GM23338 (cell line): Measurements from ENCODE around the gene RADIL. TPM values are rescaled to one million over a fixed set of nuclear protein-coding genes. Genes with fewer than 3 reads are reported as not detected.

Source experiments
- ATAC-seq: fragments of 200-7000 bp; cut with Tn5 transposase; 3 replicates; pipeline ENCODE4 v1.9.1; 2020
- DNase-seq: peaks from one replicate; pipeline ENCODE4 v3.0.0-alpha.2; 2015; ENCODE audit warnings: low spot score
- H2AFZ ChIP-seq: fragments of 200-600 bp; sonication (generic); 2 replicates; pipeline ENCODE4 v1.8.0; 2016; ENCODE audit warnings: antibody characterized with exemption, mild to moderate bottlenecking, moderate library complexity
- H3F3A ChIP-seq: fragments of 200-600 bp; sonication (generic); replicated peaks from 2 replicates; pipeline ENCODE4 v1.8.0; 2017; ENCODE audit warnings: antibody characterized with exemption, mixed run types, low read depth
- H3K27ac ChIP-seq: fragments of 200-600 bp; sonication (generic); 2 replicates; pipeline ENCODE4 v1.6.1; 2016; ENCODE audit warnings: low read depth
- H3K27me3 ChIP-seq: fragments of 200-600 bp; sonication (generic); 2 replicates; pipeline ENCODE4 v1.8.0; 2016; ENCODE audit warnings: mild to moderate bottlenecking, mixed run types, moderate library complexity; ENCODE audit not compliant: insufficient read depth
- H3K36me3 ChIP-seq: fragments of 200-600 bp; sonication (generic); 2 replicates; pipeline ENCODE4 v1.8.0; 2016; ENCODE audit warnings: mild to moderate bottlenecking; ENCODE audit not compliant: insufficient read depth
- H3K4me1 ChIP-seq: fragments of 200-600 bp; sonication (generic); 2 replicates; pipeline ENCODE4 v1.8.0; 2016; ENCODE audit warnings: mild to moderate bottlenecking, moderate library complexity; ENCODE audit not compliant: insufficient read depth
- H3K4me2 ChIP-seq: fragments of 200-600 bp; sonication (generic); 2 replicates; pipeline ENCODE4 v1.7.1; 2017; ENCODE audit warnings: mixed run types
- H3K4me3 ChIP-seq: fragments of 200-600 bp; sonication (generic); 2 replicates; pipeline ENCODE4 v1.6.1; 2016; ENCODE audit warnings: mixed run types
- H3K79me2 ChIP-seq: fragments of 200-600 bp; sonication (generic); replicated peaks from 2 replicates; pipeline ENCODE4 v1.8.0; 2017; ENCODE audit warnings: mild to moderate bottlenecking; ENCODE audit not compliant: insufficient read depth
- H3K9me2 ChIP-seq: fragments of 200-600 bp; sonication (generic); 2 replicates; pipeline ENCODE4 v1.8.0; 2017; ENCODE audit not compliant: insufficient read depth
- H4K20me1 ChIP-seq: fragments of 200-600 bp; sonication (generic); replicated peaks from 2 replicates; pipeline ENCODE4 v1.8.0; 2017; ENCODE audit warnings: mild to moderate bottlenecking; ENCODE audit not compliant: insufficient read depth
- H3K27ac Mint-ChIP-seq: 2 replicates; pipeline ENCODE4 v1.8.0; 2020; ENCODE audit warnings: inconsistent platforms, mild to moderate bottlenecking, moderate library complexity, mixed read lengths
- H3K27me3 Mint-ChIP-seq: 3 replicates; pipeline ENCODE4 v1.8.0; 2022; ENCODE audit warnings: low read depth, mild to moderate bottlenecking, moderate library complexity, mixed read lengths, inconsistent platforms; ENCODE audit not compliant: insufficient read depth, poor library complexity
- H3K36me3 Mint-ChIP-seq: 3 replicates; pipeline ENCODE4 v1.8.0; 2021; ENCODE audit warnings: low read depth, mild to moderate bottlenecking, inconsistent platforms, moderate library complexity, mixed read lengths
- H3K4me1 Mint-ChIP-seq: 3 replicates; pipeline ENCODE4 v1.8.0; 2020; ENCODE audit warnings: mild to moderate bottlenecking, inconsistent platforms, mixed read lengths
- H3K4me3 Mint-ChIP-seq: 3 replicates; pipeline ENCODE4 v1.8.0; 2021; ENCODE audit warnings: moderate library complexity, mild to moderate bottlenecking, inconsistent platforms, mixed read lengths
- H3K9me3 Mint-ChIP-seq: 3 replicates; pipeline ENCODE4 v1.8.0; 2020; ENCODE audit warnings: moderate library complexity, mild to moderate bottlenecking, inconsistent platforms, mixed read lengths
- EZH2 ChIP-seq: fragments of 200-600 bp; sonication (generic); IDR thresholded peaks from one replicate; pipeline ENCODE4 v1.8.0; 2017; ENCODE audit warnings: antibody characterized with exemption, mild to moderate bottlenecking, low read depth; ENCODE audit not compliant: unreplicated experiment
- NANOG ChIP-seq: IDR thresholded peaks from 2 replicates; pipeline ENCODE4 v1.6.1; 2016; ENCODE audit warnings: antibody characterized with exemption, borderline replicate concordance
- ZNF114 ChIP-seq: fragments of 250-450 bp; sonication (Bioruptor Pico); IDR thresholded peaks from 2 replicates; pipeline ENCODE4 v1.5.0; 2020; ENCODE audit warnings: mild to moderate bottlenecking, moderate library complexity
- ZNF331 ChIP-seq: fragments of 250-450 bp; sonication (Bioruptor Pico); IDR thresholded peaks from 2 replicates; pipeline ENCODE4 v1.5.0; 2020; ENCODE audit warnings: low read depth, mild to moderate bottlenecking, moderate library complexity
- polyA plus RNA-seq: library from polyadenylated mRNA; unstranded; fragments of >200 nt; fragmentation: Nextera tagmentation; extraction: Ambion mirVana; gene quantifications from 2 replicates; pipeline ENCODE4 v1.2.1, GENCODE V29; 2016
- total RNA-seq: library from RNA; depleted of rRNA; stranded (reverse); fragments of >200 nt; shearing (Covaris generic); gene quantifications from 2 replicates; pipeline ENCODE4 v1.2.3, GENCODE V29; 2014
- TF ChIP-seq, protein P1 (sequence below): IDR thresholded peaks from 2 replicates; pipeline ENCODE4 v1.6.1; 2016; ENCODE audit warnings: antibody characterized with exemption
- TF ChIP-seq, protein P2 (sequence below): fragments of 250-450 bp; sonication (Bioruptor Pico); IDR thresholded peaks from 2 replicates; pipeline ENCODE4 v1.5.0; 2020; ENCODE audit warnings: mild to moderate bottlenecking, moderate library complexity

RADIL gene
- total and polyA plus RNA-seq, 2 experiments from 2014 or later: 4.3 to 9.8 TPM

DNA sequence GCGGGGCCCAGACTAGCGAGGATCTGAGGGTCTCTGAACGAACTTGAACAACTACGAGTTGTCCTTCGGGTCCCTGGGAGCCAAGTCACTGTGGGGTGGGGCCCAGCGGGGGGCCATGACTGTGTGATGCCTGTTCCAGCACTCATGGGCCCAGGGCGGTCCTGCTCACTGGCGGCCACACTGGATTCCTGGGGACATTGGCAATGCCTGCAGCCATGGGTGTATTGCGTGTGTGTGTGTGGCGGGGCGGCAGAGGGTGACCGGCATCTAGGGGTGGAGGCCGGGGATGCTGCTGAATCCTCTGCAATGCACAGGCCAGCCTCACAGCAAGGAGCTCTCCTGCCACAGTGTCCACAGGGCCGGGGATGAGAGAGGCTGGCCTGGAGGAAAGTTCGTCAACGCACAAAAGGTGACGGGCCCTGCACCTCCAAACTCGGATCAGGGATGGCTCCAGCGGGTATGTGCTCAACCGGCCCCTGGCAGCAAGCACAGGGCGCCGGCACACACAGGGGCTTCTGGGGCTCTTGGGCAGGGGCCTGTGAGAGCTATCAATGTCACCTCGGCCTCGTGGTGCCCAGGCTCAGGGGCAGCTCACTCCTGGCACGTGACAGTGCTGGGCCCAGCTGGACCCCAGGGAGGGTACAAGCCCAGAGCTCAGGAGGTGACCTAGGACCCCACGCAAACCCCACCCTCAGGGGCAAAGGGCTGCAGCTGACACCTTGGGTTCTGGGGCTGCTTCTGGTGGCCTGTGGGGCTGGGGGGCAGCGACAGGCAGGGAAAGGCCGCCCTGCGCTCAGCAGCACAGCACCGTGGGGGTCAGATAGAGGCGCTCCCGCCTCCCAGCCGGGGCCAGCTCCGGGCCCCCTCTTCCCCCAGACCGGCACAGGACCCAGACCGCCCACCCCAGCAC is 49.6 kb downstream of the RADIL start:
- H3K27me3 Mint-ChIP-seq: peaks cover 16% of the 10 kb centered on the region
- no peak overlapping the region for H3K27ac Mint-ChIP-seq
- DNase-seq (no peak), ATAC-seq (no peak)
- H3K9me3 Mint-ChIP-seq: peaks cover 2% of the 10 kb centered on the region; the same call in 1 of the 3 replicates
- no peak for TF ChIP-seq ZNF114 (CRISPR knock-in tag)
- TF ChIP-seq EZH2: no peak
- TF ChIP-seq, protein P1, sequence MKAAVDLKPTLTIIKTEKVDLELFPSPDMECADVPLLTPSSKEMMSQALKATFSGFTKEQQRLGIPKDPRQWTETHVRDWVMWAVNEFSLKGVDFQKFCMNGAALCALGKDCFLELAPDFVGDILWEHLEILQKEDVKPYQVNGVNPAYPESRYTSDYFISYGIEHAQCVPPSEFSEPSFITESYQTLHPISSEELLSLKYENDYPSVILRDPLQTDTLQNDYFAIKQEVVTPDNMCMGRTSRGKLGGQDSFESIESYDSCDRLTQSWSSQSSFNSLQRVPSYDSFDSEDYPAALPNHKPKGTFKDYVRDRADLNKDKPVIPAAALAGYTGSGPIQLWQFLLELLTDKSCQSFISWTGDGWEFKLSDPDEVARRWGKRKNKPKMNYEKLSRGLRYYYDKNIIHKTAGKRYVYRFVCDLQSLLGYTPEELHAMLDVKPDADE: no peak
- TF ChIP-seq ZNF331 (CRISPR knock-in tag): no peak
- TF ChIP-seq, protein P2, sequence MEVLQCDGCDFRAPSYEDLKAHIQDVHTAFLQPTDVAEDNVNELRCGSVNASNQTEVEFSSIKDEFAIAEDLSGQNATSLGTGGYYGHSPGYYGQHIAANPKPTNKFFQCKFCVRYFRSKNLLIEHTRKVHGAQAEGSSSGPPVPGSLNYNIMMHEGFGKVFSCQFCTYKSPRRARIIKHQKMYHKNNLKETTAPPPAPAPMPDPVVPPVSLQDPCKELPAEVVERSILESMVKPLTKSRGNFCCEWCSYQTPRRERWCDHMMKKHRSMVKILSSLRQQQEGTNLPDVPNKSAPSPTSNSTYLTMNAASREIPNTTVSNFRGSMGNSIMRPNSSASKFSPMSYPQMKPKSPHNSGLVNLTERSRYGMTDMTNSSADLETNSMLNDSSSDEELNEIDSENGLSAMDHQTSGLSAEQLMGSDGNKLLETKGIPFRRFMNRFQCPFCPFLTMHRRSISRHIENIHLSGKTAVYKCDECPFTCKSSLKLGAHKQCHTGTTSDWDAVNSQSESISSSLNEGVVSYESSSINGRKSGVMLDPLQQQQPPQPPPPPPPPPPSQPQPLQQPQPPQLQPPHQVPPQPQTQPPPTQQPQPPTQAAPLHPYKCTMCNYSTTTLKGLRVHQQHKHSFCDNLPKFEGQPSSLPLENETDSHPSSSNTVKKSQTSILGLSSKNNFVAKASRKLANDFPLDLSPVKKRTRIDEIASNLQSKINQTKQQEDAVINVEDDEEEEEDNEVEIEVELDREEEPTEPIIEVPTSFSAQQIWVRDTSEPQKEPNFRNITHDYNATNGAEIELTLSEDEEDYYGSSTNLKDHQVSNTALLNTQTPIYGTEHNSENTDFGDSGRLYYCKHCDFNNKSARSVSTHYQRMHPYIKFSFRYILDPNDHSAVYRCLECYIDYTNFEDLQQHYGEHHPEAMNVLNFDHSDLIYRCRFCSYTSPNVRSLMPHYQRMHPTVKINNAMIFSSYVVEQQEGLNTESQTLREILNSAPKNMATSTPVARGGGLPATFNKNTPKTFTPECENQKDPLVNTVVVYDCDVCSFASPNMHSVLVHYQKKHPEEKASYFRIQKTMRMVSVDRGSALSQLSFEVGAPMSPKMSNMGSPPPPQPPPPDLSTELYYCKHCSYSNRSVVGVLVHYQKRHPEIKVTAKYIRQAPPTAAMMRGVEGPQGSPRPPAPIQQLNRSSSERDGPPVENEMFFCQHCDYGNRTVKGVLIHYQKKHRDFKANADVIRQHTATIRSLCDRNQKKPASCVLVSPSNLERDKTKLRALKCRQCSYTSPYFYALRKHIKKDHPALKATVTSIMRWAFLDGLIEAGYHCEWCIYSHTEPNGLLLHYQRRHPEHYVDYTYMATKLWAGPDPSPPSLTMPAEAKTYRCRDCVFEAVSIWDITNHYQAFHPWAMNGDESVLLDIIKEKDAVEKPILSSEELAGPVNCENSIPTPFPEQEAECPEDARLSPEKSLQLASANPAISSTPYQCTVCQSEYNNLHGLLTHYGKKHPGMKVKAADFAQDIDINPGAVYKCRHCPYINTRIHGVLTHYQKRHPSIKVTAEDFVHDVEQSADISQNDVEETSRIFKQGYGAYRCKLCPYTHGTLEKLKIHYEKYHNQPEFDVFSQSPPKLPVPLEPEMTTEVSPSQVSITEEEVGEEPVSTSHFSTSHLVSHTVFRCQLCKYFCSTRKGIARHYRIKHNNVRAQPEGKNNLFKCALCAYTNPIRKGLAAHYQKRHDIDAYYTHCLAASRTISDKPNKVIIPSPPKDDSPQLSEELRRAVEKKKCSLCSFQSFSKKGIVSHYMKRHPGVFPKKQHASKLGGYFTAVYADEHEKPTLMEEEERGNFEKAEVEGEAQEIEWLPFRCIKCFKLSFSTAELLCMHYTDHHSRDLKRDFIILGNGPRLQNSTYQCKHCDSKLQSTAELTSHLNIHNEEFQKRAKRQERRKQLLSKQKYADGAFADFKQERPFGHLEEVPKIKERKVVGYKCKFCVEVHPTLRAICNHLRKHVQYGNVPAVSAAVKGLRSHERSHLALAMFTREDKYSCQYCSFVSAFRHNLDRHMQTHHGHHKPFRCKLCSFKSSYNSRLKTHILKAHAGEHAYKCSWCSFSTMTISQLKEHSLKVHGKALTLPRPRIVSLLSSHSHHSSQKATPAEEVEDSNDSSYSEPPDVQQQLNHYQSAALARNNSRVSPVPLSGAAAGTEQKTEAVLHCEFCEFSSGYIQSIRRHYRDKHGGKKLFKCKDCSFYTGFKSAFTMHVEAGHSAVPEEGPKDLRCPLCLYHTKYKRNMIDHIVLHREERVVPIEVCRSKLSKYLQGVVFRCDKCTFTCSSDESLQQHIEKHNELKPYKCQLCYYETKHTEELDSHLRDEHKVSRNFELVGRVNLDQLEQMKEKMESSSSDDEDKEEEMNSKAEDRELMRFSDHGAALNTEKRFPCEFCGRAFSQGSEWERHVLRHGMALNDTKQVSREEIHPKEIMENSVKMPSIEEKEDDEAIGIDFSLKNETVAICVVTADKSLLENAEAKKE (CRISPR knock-in tag): no peak
- TF ChIP-seq NANOG: no peak
- H3K27ac ChIP-seq: no peak overlapping the region
- H3K4me1 Mint-ChIP-seq: peaks cover 6% of the 10 kb centered on the region
- H3K4me3 ChIP-seq: no peak overlapping the region
- H3K4me3 Mint-ChIP-seq: no peak overlapping the region
- H3K27me3 ChIP-seq: no peaks in the 10 kb centered on the region
- H3K79me2 ChIP-seq: no peaks in the 10 kb centered on the region
- H3K36me3 Mint-ChIP-seq: no peaks in the 10 kb centered on the region
- H2AFZ ChIP-seq: no peak overlapping the region
- H4K20me1 ChIP-seq: no peaks in the 10 kb centered on the region
- no peaks in the 10 kb centered on the region for H3K36me3 ChIP-seq
- no peaks in the 10 kb centered on the region for H3F3A ChIP-seq
- no peaks in the 10 kb centered on the region for H3K4me1 ChIP-seq
- H3K9me2 ChIP-seq: no peaks in the 10 kb centered on the region
- no peak overlapping the region for H3K4me2 ChIP-seq
